Esophagus muscularis mucosa (tissue), 4 donors: ENCODE measurements around the gene PTRH2. TPM values are rescaled to one million over a fixed set of nuclear protein-coding genes. Genes with fewer than 3 reads are reported as not detected.

Experiments
- DNase-seq: peaks from one replicate; pipeline ENCODE4 v3.0.0-alpha.2; 2017; ENCODE audit errors: extremely low spot score
- H3K27ac ChIP-seq, 4 donors: fragments of 200-600 bp; sonication (generic); replicated peaks in 1 of 4; 1 replicate in 3 of 4; 2 replicates in 1 of 4; pipeline ENCODE4 v1.5.1; 2016 to 2019; ENCODE audit warnings: mild to moderate bottlenecking in 1 of 4
- H3K27me3 ChIP-seq, 4 donors: fragments of 200-600 bp; sonication (generic); one replicate each; pipeline versions ENCODE4 v1.5.1 to v1.6.0; 2016 to 2019
- H3K36me3 ChIP-seq, 4 donors: fragments of 200-600 bp; sonication (generic); one replicate each; pipeline ENCODE4 v1.5.1; 2016 to 2019
- H3K4me1 ChIP-seq, 4 donors: fragments of 200-600 bp; sonication (generic); one replicate each; pipeline ENCODE4 v1.5.1; 2016 to 2019
- H3K4me3 ChIP-seq, 4 donors: fragments of 200-600 bp; sonication (generic); 1 replicate in 2 of 4; 2 replicates in 2 of 4; pipeline ENCODE4 v1.5.1; 2016 to 2019; ENCODE audit warnings: mild to moderate bottlenecking in 4 of 4, moderate library complexity in 1 of 4
- H3K9me3 ChIP-seq, 4 donors: fragments of 200-600 bp; sonication (generic); 1 replicate in 3 of 4; 2 replicates in 1 of 4; pipeline ENCODE4 v1.5.1; 2016 to 2019
- EP300 ChIP-seq: sonication (generic); formaldehyde crosslinking; IDR thresholded peaks from one replicate; pipeline ENCODE4 v1.6.1; 2017; ENCODE audit warnings: antibody characterized with exemption
- POLR2A ChIP-seq: fragments of 450-650 bp; IDR thresholded peaks from one replicate; pipeline ENCODE4 v1.6.1; 2017; ENCODE audit warnings: antibody characterized with exemption, moderate library complexity, mild to moderate bottlenecking, low read depth
- POLR2AphosphoS5 ChIP-seq, 2 donors: sonication (generic); formaldehyde crosslinking; IDR thresholded peaks; one replicate each; pipeline ENCODE4 v1.6.1; 2017; ENCODE audit warnings: antibody characterized with exemption in 2 of 2
- WGBS: methylation state at CpG from one replicate; pipeline ENCODE4 v1.1.5; 2018; 5-methylcytosine and 5-hydroxymethylcytosine counted together
- intact Hi-C: fragments of 100-400 bp; cut with DNase I; formaldehyde crosslinking; loops from one replicate; pipeline ENCODE4 v1.15.1; 2023
- total RNA-seq, 4 donors: library from RNA; depleted of rRNA; stranded (reverse); fragments of >200 nt; gene quantifications; one replicate each; pipeline versions ENCODE4 v1.1.0 to v1.2.1, GENCODE V29; 2016
- TF ChIP-seq, protein P1 (sequence below), 3 experiments: fragments of 200-600 bp in 2 of 3; fragments of 450-650 bp in 1 of 3; sonication (generic) in 2 of 3; IDR thresholded peaks; one replicate each; pipeline ENCODE4 v1.5.1; 2017 to 2019; ENCODE audit warnings: antibody characterized with exemption in 3 of 3, mild to moderate bottlenecking in 2 of 3, moderate library complexity in 1 of 3

PTRH2 gene
- total RNA-seq, 4 donors from 2014 or later = 11.4 to 31.1 (median 15.2) TPM

DNA sequence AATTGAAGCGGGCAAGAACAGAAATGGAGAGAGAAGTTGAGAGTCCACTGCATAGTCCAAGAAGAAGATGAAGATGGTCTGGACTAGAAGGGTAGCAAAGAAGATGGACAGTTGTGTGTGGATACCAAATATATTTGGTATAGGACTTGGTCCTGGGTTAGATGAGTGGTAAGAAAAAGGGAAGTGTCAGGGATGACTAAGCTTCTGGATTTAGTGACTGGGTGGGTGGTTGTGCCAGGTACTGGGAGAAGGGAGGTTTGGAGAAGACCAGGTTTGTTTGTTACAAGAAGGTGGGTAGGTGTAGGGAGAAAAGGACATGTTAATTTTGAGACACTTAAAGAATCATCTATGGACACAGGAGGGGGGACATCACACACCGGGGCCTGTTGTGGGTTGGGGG, 5.6 kb upstream of the PTRH2 start:
- Histone ChIP-seq H3K27ac (no peak overlapping the region), H3K36me3 (no peaks in the 10 kb centered on the region), H3K9me3 (no peaks in the 10 kb centered on the region), H3K4me1 (peaks cover 15 to 45% (median 38%) of the 10 kb centered on the region in 4 donors), H3K27me3 (no peaks in the 10 kb centered on the region), H3K4me3 (no peak overlapping the region)
- intact Hi-C loops = no loop called here
- TF ChIP-seq, protein P1, sequence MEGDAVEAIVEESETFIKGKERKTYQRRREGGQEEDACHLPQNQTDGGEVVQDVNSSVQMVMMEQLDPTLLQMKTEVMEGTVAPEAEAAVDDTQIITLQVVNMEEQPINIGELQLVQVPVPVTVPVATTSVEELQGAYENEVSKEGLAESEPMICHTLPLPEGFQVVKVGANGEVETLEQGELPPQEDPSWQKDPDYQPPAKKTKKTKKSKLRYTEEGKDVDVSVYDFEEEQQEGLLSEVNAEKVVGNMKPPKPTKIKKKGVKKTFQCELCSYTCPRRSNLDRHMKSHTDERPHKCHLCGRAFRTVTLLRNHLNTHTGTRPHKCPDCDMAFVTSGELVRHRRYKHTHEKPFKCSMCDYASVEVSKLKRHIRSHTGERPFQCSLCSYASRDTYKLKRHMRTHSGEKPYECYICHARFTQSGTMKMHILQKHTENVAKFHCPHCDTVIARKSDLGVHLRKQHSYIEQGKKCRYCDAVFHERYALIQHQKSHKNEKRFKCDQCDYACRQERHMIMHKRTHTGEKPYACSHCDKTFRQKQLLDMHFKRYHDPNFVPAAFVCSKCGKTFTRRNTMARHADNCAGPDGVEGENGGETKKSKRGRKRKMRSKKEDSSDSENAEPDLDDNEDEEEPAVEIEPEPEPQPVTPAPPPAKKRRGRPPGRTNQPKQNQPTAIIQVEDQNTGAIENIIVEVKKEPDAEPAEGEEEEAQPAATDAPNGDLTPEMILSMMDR (IDR thresholded peaks at IDR 0.05) = no peak
- TF ChIP-seq POLR2AphosphoS5 (IDR thresholded peaks at IDR 0.05) (no peak), POLR2A (no peak), EP300 (no peak)
- WGBS = 88% methylated on average over 2 of the region's 2 CpGs
- DNase-seq = no peak

GRCh38 chr17:59711936-59712335, 4.7 kb upstream of the PTRH2 start:
- Histone ChIP-seq H3K27ac (no peak overlapping the region), H3K4me3 (no peak overlapping the region), H3K27me3 (no peaks in the 10 kb centered on the region), H3K4me1 (peaks cover 15 to 46% (median 31%) of the 10 kb centered on the region in 4 donors), H3K36me3 (no peaks in the 10 kb centered on the region), H3K9me3 (no peaks in the 10 kb centered on the region)
- intact Hi-C loops = no loop called here
- DNase-seq = no peak
- TF ChIP-seq POLR2A = no peak
- TF ChIP-seq POLR2AphosphoS5 (IDR thresholded peaks at IDR 0.05) = no peak
- no peak for TF ChIP-seq EP300
- TF ChIP-seq, protein P1 (IDR thresholded peaks at IDR 0.05) = no peak

DNA sequence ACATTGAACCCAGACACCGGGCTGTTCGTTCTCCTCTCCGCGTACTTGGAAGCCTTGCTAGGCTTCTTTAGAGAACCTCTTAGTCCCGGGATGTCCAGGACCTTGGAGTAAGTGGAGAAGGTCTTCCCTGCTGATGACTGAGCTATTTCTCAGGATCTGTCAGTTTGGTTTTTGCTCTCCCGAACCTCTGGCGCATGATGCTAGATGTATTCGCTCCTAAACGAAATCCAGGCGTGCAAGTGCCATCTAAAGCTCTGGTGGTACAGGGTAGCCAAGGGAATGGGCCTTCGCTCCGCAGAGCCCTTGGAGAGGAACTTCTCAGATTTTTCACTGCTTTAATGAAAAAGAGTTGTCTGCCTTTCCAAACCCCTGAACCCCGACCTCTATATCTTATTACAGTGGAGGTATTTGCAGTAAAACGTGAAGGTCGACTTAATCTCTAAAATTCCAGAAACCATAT, 771 bp upstream of the PTRH2 start:
- TF ChIP-seq, protein P1 (IDR thresholded peaks at IDR 0.05) = no peak
- TF ChIP-seq EP300 = no peak
- no peak for TF ChIP-seq POLR2AphosphoS5 (IDR thresholded peaks at IDR 0.05)
- no peak for TF ChIP-seq POLR2A
- intact Hi-C loops = no loop called here
- no peak for DNase-seq
- Histone ChIP-seq H3K4me1 (peaks cover 29 to 52% (median 48%) of the 10 kb centered on the region in 4 donors), H3K9me3 (no peaks in the 10 kb centered on the region), H3K36me3 (no peaks in the 10 kb centered on the region), H3K27ac (peak overlapping the region; percentile 90 to 96 (median 92)), H3K4me3 (peak overlapping the region; percentile 76 to 92 (median 76)), H3K27me3 (no peaks in the 10 kb centered on the region)
- under 1% methylated on average over 15 of the region's 15 CpGs for WGBS

- Histone ChIP-seq H3K27me3 (no peaks in the 10 kb centered on the region), H3K4me3 (no peak overlapping the region), H3K36me3 (peaks cover 5 to 37% (median 28%) of the 10 kb centered on the region in 4 donors), H3K9me3 (no peaks in the 10 kb centered on the region), H3K4me1 (peaks cover 14 to 35% (median 26%) of the 10 kb centered on the region in 4 donors), H3K27ac (no peak overlapping the region)
- WGBS = 100% methylated on average over 6 of the region's 7 CpGs
- no peak for DNase-seq
- TF ChIP-seq POLR2A = no peak
- TF ChIP-seq, protein P1 (IDR thresholded peaks at IDR 0.05) = no peak
- TF ChIP-seq POLR2AphosphoS5 (IDR thresholded peaks at IDR 0.05) = no peak
- no peak for TF ChIP-seq EP300
- intact Hi-C loops = no loop called here
Measured at GRCh38 chr17:59702304-59702703, 4.9 kb downstream of the PTRH2 start.

- no peaks in the 10 kb centered on the region for H3K27me3 ChIP-seq
- no peak for TF ChIP-seq EP300
- TF ChIP-seq, protein P1 (IDR thresholded peaks at IDR 0.05) = no peak
- TF ChIP-seq POLR2A = no peak
- no peak for TF ChIP-seq POLR2AphosphoS5 (IDR thresholded peaks at IDR 0.05)
- no peaks in the 10 kb centered on the region for H3K9me3 ChIP-seq
- intact Hi-C loops = no loop called here
- H3K36me3 ChIP-seq = peaks cover 19 to 63% (median 51%) of the 10 kb centered on the region in 4 donors
- no peak overlapping the region for H3K4me3 ChIP-seq
- DNase-seq = no peak
- no peak overlapping the region for H3K27ac ChIP-seq
- H3K4me1 ChIP-seq = peaks cover 0 to 12% (median 5%) of the 10 kb centered on the region in 4 donors
- WGBS = 91% methylated on average over 6 of the region's 6 CpGs
Measured at GRCh38 chr17:59699786-59700185, 7.4 kb downstream of the PTRH2 start.
